NCI-H2196 (cell line): ENCODE measurements around the gene TBC1D16.

Source experiments
- DNase-seq: peaks from one replicate; lab custom pipeline; 2025; ENCODE audit not compliant: unreplicated experiment; lab: John Stamatoyannopoulos, UW

Gene TBC1D16

GRCh38 chr17:79892457-79893241, 143.0 kb downstream of the TBC1D16 start:
- peak; percentile 93 for DNase-seq

- no peak for DNase-seq
These were observed 144.4 kb downstream of the TBC1D16 start for GRCh38 chr17:79891113-79891730.

- no peak for DNase-seq
These were observed 145.0 kb downstream of the TBC1D16 start for GRCh38 chr17:79890706-79891105.

GRCh38 chr17:79888811-79889634, 146.6 kb downstream of the TBC1D16 start:
- no peak for DNase-seq

DNA sequence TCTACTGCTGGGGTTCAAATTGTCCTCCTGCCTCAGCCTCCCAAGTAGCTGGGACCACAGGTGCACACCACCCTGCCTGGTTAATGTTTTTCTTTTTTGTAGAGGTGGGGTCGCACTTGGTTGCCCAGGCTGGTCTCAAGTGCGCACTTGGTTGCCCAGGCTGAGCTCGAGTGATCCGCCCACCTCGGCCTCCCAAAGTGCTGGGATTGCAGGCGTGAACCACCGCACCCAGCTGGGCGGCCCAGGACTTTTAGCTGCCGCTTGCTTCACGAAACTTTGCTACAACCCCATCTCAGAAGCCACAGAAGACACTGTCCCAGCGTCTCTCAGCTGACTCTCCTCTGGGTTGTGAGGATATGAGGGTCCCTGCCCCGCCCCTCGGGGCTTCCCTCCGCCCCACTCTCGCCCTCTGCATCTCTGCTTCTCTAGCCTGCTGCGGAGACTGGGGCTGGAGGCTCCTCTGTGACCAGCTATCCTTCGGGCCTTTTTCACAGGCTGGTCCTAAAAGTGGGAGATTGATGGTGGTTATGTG, 147.6 kb downstream of the TBC1D16 start:
- no peak for DNase-seq

DNA sequence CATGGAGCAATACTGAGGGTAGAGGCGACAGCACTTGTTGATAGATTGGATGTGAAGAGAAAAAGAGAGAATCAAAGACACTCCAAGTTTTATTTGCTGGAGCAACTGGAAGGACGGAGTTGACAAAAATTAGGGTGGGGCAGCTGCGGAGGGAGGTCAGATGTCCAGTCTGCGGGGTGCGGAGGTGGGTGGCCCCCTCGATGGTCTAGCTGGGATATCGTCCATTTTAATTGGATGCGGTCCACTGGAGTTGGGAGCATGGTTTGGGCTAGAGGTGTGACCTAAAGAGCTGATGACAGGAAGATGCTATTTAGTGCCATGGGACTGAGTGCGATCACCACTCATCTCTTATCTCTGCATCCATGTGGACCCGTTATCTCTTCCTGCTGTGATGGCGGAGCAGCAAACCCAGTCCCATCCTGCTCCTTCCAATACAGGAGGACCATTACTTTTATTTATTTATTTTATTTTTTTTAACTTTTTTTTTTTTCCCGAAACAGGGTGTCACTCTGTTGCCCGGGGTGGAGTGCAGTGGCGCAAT, 148.2 kb downstream of the TBC1D16 start:
- DNase-seq, result no peak

DNA sequence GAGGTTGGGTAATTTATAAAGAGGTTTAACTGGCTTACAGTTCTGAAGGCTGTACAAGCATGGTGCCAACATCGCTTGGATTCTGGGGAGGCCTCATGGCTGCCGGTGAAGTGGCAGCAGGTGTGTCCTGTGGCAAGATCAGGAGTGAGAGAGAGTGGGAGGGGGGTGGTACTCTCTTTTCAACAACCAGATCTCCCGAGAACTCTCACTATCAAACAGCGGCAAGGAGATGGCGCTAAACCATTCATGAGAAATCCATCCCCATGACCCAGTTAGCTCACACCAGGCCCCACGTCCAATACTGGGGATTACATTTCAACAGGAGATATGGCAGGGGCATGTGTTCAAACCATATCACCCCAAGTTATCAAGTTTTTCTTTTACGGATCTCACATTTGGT, 152.5 kb downstream of the TBC1D16 start:
- DNase-seq, result no peak
